ENCODE data around the gene OSBPL2.

GRCh38 chr20:62274332-62274950 lies 36.1 kb downstream of the OSBPL2 start:
- TF ChIP-seq POLR2AphosphoS5 (IDR thresholded peaks at IDR 0.05; ENCODE audit: borderline replicate concordance, low read depth, low read length), result no peak
- TF ChIP-seq EZH2 (IDR thresholded peaks at IDR 0.05), result no peak
